GM18517 (cell line): Measurements from ENCODE around the gene HES2.
"Not testable (repeated sequence)": the region's sequence is repeated elsewhere in the genome, so short reads cannot be mapped to it uniquely, and the experiment has no call there.

Experiments
- ATAC-seq: cut with Tn5 transposase; IDR thresholded peaks from one replicate; pipeline ENCODE4 v1.9.1; 2021; ENCODE audit warnings: mild to moderate bottlenecking, moderate library complexity; ENCODE audit not compliant: unreplicated experiment

HES2 gene, protein sequence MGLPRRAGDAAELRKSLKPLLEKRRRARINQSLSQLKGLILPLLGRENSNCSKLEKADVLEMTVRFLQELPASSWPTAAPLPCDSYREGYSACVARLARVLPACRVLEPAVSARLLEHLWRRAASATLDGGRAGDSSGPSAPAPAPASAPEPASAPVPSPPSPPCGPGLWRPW

DNA sequence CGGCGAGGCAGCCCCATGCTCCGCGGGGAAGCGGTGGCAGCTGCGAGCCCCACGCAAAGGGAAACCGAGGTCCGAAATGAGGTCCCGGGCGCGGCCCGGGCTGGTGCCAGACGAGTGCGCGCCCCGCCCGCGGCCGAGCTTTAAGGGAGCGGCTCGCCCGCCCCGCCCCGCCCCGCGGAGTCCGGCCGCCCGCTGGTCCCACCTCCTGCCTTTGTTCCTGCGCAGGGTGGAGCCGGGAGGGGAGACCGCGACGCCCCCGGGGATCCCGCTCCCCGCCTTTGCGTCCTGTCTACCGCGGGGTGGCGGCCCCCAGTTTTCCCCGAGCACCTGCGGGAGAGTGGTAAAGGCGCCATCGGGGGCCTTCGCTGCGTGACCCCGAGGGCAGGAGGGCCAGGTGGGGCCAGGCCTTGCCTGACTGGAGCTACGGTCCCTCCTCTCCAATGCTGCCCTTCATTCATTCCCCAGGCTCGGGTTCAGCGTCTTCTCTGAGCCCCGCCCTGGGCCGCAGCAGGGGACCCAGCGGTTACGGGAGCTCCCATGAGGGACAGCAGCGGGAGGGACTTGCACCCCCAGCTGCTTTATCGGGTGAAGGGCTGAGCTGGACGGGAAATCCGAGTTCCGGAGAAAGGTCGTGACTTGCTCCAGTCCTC, at the start of gene HES2:
HES2 (minus strand) TSS at position 116 of the 650 bp plus-strand sequence; CDS start at position 17, 99 bp downstream.
- ATAC-seq = no peak

DNA sequence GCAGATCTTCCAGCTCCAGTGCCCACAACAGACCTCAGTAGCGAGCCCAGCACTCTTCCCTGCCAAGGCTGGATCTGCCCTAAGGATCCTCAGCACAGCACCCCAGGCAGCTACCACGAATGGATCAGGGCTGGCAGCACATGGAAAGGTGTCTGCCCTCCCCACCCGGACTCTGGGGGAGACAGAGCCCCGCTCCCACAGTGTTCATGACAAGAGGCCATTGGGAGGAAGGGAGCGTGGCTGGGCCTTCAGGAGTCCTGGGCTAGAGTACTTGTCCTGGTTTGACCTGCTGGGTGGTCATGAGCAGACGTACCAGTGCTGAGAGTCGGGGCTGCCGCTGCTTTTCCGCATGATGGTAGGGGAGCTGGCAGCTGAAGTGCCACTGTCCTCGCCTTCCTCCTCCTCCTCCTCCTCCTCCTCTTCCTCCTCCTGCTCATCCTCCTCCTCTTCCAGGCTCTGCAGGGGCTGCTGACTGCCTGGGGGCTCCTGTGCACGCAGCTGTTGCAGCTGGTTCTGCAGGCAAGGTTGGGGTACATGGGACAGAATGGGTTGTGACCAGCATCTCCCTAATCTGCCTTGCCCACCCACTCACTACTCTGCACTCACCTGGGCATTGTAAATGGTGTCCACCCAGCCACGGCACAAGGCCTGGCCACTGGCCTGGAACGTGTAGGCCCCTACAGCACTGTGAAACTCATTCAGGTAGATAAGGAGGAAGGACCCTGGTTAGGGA, 49.2 kb upstream of the HES2 start:
- ATAC-seq = no peak

DNA sequence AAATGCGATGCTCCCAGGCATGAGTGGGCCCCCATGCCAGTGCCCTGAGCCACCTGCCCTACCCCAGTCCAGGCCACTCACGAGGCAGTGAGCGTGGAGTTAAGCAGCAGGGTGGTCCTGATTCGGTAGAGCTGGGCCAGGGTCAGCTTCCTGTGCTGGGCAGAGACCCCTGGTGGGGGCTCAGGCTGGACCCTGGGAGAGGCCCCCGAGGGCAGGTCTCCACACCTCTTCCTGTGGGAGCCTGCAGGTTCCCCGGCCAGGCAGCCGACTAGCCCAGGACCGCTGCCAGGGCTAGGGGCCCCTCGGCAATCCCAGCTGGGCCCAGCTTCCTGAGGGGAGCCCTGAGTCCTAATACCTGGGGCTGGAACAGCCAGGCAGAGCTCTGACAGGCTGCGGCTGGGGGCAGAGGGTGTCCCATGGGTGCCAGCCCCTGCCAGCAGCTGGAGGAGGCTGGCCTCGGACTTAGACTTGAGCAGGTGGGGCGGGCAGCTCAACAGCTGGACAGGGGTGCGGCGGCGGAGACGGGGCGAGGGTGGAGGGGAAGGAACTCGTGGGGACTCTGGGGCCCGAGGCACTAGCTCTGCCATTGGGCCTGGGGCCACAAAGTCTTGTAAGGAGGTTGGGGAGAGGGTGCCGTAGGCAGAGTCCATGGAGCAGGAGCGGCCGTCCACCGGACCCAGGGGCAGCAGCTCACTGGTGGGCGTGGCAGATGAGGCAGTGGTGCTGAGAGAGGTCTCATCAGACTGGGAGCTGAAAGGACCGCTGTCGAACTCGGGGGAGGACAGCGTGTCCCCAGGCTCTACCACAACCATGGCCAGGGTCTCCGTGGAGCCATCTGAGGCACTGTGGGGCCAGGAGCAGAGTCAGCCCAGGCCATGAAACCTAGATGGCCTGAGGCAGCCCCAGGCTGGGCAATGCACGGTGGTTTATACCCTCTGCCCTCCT, 48.3 kb upstream of the HES2 start:
- ATAC-seq = no peak

DNA sequence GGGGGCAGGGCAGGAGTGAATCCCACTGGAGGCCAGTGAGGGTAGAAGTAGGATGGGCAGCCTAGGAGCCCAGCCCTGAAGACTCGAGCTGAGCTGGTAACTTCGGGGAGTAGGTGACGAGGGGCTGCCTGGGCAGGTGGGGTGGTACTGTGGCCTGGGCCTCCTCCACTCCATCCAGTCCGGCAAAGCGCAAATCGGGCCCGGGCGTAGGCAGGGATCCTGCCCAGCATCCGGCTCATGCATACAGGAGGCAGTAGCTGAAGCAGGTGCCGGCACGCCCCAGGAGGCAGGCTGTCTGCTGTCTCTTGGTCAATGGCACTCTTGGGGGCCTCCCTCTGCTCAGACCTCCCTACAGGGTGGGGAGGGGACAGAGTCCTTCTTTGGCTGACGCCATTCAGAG, 47.5 kb upstream of the HES2 start:
- ATAC-seq = no peak

DNA sequence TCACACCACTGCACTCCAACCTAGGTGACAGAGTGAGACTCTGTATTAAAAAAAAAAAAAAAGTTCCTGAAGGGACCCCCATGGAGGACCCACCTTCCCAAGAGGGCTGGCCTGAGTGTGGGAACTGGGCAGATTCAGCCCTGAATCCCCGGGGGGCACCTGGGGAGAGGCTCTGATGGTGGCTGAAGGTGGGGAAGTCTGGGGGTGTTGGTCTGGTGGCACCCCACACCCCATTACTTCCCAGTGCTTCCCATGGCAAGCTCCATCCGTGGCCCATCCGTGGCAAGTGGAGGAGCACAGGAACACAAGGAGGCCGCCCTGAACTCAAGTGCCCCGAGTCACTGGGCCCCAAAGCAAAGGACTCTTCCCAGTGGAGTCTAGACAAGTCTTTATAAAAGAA, 47.0 kb upstream of the HES2 start:
- no peak for ATAC-seq

DNA sequence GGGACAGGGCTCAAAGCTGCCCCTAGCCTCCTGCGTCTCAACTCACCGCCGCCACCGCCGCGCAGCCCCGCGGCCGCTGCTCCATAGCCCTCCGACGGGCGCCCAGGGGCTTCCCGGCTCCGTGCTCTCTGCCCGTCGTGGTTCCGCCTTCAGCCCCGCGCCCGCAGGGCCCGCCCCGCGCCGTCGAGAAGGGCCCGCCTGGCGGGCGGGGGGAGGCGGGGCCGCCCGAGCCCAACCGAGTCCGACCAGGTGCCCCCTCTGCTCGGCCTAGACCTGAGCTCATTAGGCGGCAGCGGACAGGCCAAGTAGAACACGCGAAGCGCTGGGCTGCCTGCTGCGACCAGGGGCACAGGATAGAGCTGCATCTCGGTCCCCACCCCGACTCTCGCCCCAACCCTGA, 46.3 kb upstream of the HES2 start, which contains the start of gene TNFRSF25:
TNFRSF25 (minus strand) TSS at position 151 of the 400 bp plus-strand sequence; CDS start at position 85, 66 bp downstream.
- ATAC-seq = no peak

DNA sequence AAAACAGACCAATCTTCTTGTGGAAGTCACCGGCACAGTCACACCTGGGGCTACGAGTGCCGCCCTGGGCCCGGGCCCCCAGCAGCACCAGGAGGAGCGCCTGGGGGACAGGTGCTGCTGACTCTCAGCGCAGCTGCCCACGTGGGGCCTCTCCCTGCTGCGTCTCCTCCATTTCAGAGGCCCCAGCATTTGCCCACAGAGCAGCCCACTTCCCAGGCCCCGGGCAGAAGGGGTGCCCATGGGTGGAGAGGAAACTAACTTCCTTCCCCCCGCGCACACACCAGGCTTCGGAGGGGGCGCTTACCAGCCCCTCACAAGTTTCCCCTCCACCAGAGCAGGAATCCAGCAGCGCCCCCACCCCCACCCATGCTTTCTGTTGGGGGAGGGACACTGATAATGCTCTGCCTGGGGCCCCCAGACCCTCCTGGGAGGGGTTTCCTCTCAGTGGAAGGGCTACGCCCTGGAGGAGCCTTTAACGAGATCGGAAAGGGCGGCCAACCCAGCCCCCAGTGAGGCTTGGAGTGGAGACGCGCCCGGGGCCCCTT, 45.8 kb upstream of the HES2 start:
- ATAC-seq = no peak

DNA sequence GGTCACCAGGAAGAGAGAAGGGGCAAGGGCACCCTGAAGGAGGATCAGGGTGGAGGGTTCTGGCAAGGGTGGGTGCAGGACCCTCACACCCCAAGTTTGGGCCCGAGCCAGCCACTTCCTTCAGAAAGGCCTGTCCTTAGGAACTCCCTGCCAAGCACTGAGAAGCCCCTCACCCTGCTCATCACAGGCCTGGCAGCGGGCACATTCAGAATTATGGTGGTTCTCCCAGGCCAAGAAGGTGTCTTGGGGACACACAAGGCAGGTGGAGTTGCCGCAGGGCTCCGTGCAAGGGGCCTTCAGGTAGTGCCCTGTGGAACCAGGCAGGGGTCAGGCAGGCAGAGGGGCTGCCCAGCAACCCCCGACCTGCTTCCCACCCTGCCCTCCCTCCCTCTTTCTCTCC, 45.2 kb upstream of the HES2 start:
- no peak for ATAC-seq

DNA sequence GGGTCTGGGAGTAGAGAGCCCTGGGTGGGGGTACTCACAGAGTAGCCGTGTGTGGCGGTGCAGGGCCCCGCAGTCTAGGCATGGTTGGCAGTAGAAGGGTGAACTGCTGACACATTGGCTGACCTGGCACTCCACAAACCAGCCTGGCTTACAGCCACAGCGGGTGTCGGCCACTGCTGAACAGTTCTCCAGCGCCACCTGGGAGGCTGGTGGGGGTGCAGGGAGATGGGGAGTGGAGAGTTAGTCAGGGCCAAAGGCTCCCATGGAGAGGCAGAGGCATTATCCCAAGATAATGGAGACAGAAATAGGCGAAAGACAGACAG, 44.8 kb upstream of the HES2 start:
- no peak for ATAC-seq

DNA sequence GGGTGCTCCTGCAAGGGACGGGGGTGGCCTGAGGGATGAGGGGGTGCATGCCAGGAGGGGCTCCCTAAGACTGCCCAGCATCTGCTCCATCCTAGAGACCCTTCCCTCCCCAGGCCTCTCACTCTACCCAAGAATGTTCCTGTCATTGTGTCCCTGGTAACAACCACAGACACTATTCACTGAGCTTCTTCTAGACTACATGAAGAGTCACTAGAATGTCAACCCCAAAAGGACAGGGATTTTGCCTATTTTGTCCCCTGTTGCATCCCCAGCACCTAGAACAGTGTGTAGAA, 43.3 kb upstream of the HES2 start:
- no peak for ATAC-seq

DNA sequence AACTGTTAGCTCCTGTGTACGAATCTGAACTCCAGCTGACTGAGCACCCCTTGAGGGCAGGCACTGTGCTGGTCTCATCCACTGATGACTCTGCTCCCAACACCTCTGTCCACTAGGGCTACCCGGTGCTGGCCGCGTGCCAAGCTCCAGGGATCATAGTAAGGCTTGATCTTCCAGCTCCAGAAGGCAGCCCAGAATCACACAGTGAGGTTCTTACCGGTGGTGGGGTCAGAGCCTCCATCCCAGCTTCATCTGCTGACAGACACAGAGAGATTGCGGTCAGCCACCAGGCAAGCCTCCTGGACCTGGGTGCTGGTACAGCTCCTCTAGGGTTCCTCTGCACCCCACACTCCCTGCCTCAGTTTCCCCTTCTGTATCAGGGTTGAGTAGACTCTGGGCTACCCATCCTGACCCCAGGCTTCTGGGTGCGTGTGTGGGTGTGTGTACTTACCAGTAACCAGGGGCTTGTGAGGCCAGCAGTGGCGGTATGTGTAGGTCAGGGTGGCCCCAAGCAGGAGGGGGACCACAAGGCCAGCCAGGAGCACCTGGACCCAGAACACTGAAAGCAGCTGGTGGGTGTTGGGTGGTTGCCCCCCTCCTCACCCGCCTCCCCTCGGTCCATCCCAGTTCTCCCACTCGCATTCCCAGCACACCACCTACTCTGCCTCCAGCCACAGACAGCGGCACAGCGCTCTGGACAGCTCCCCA, 42.8 kb upstream of the HES2 start:
- no peak for ATAC-seq

DNA sequence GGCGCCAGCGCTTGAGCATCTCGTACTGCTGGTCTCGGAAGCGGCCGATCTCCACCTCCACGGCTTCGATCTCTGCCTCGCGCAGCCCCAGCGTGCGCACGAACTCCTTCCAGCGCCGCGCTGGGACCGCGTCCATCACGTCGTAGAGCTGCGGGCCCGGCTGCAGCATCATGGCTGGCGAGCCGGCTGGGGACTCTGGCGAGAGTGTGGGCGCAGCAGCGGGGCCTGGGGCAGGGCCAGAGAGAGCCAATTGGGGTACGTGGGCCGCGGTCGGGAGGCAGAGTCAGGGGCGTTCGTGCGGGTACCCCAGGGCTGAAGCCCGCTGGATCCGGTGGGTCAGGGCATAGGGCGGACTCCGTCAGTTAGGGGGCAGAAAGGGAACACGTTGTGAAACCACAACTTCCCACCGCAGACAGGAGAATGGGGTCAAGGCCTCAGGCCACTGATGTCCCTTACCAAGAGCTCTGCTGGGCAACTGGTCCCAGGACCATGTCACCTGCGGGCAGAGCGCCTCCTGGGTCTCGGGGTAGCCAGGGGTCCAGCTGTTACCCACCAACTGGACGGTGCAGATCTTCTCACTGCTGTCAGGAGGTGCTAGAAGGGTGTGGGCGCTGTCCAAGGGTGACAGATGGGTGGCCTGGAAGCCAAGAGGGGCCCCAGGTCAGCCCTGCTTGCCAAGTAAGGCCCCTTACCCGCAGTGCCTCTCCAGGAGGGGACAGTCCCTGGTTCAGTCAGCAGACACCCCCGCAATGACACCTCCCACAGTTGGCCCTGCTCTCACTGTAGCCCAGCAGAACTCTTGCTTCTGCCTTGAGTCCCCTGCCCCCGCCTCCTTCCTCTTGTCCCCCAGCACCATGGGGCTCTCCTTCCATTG, 42.1 kb upstream of the HES2 start:
- no peak for ATAC-seq

DNA sequence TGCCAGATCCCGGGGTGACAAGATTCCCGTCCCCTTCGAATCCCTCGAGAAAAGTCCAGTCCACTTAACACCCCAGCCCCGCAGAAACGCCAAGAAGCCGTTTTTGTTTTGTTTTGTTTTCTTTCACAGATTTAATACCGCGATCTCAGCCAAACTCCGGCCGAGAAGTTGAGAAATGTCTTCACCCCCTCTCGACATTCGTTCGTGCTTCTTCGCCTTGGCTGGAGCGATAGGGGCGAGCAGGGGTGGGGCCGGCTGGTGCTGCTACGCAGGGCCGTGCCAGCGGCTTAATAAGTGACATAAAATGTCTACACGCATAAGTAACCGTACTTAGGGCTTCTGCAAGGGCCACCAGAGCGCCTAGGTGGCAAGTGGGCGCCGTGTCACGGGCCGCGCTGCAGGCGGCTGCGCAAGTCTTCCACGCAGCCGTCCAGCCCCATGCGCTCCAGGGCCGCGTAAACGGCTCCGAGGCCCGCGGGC, 41.4 kb upstream of the HES2 start:
- no peak for ATAC-seq

DNA sequence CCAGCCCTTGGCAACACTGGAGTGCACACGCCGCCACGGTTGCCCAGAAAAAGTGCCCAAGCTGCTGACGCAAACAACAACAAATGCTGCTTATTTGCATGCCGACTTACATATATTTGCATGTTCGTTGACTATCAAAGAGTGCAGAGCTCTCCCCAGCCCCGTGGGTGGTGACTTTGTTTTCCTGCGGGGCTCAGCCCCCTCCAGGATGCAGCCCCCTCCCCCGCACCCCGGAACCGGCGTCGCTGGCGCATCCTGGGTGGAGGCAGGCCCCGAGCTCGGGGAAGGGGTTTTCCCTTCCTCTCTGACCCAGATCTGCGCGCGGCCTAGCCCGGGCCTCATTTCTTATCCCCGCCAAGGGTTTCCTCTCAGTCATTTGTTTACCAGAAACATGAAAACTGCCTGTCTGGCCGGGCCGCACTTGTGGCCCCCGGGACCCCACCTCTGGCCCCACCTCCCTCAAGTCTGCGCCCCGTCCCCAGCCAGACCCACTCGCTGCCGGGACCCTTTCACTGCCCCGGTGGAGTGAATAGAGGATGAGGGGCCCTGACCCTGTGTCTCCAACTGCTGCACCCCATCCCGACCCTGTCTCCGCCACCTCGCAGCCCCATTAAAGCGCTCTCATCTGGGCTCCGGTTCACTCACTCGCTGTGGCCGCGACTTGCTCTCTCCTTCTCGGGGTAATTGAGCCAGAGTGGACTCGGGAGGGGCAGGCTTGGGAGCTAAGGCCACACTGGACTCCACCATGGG, 40.8 kb upstream of the HES2 start:
- ATAC-seq = no peak

DNA sequence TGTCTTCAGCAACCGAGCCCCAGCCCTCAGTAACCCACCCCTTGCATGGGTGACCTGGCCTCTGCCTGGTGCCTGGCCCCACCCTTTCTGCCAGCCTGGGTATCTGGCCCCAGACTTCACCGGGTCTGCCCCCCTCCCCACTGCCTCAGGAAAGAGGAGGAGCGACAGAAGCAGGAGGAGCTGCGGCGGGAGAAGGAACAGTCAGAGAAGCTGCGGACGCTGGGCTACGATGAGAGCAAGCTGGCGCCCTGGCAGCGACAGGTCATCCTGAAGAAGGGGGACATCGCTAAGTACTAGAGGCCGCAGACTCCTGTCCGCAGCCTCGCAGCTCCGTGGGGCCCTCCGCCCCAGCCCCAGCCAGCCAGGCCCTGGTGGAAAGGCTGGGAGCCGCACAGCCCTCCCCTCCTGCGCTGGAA, 40.1 kb upstream of the HES2 start:
- ATAC-seq = no peak

DNA sequence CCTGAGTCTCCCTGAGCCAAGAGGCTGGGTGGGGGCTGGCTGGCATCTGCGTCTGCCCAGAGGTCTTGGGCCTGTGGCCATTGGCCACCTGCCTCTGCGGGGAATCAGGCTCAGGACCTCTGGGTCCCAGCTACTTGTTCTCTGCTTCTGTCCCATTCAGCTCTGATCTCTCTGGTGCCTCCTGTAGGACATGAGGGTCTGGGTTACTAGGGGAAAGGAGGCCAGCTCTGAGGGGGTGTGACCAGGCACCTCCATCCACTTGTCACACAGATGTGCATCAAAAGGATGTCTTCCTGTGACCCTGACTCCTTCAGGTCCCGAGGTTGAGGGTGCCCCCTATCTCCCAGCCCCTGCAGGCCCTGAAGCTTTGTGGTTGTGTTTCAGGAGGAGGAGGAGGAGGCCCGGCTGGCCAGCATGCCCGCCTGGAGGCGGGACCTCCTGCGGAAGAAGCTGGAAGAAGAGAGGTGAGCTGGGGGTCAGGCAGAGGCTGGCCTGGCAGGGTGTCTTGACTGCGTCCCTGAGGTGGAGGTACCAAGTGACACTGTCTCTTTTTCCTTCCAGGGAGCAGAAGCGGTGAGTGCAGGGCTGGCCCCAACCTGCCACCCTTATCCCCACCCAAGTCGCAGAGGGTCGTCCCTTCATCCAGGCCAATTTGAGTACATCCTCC, 37.2 kb upstream of the HES2 start:
- no peak for ATAC-seq

DNA sequence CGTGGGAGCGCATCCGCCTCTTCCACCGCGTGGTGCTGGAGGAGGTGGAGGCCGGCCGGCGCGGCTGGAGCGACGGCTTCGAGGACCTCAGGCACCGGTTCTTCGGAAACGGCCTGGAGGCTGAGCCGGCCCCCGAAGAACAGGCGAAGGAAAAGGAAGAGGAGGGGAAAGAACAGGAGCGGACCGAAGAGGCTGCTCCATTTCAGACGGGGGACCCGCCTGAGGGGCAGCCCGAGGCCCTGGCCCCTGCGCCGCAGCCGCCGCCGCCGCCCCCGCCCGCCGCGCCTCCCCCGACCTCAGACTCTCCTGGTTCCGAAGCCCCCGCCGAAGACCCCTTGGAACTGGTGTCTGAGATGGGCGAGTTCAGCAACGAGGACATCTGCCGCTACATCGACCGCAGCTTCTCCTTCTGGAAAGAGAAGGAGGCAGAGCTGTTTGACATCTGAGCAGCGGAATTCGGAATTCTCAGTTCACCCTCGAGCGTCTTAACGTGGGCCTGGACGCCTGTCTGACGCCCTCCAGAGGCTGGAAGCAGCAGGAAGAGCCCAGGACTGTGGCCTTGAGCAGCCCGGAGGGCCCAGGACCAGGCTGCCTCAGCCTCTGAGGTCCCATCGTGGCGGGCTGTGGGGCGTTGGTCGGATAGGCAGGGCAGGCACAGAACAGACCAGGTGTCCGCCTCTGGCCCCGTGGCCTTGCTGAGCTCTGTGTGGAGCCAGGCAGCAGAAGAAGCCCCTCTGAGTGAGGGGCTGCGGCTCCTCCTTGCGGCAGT, 36.2 kb upstream of the HES2 start:
- ATAC-seq = not testable (repeated sequence)
